H7 (cell line): ENCODE data around the gene SLC6A12. TPM values are rescaled to one million over a fixed set of nuclear protein-coding genes. Genes with fewer than 3 reads are reported as not detected.
A peak's percentile ranks its signal among the peaks of the same experiment; 100 is the strongest.

Experiments
- DNase-seq: peaks from one replicate; pipeline ENCODE4 v3.0.0; 2012
- H3K27me3 ChIP-seq: 2 replicates; pipeline ENCODE4 v1.6.0; 2011; ENCODE audit warnings: mild to moderate bottlenecking, low read length; ENCODE audit not compliant: control insufficient read depth, insufficient read depth
- H3K36me3 ChIP-seq: replicated peaks from 2 replicates; pipeline ENCODE4 v1.5.1; 2011; ENCODE audit warnings: low read length; ENCODE audit not compliant: control insufficient read depth, insufficient read depth
- H3K4me3 ChIP-seq: 2 replicates; pipeline ENCODE4 v1.5.1; 2011; ENCODE audit warnings: low read depth, mild to moderate bottlenecking, control low read depth, low read length, moderate library complexity; ENCODE audit not compliant: insufficient read depth
- total RNA-seq: library from RNA; depleted of rRNA; stranded (reverse); fragments of >200 nt; shearing (Covaris generic); gene quantifications from 2 replicates; pipeline ENCODE4 v1.2.3, GENCODE V29; 2014; rRNA removed

The SLC6A12 gene
- total RNA-seq, result 0.31 TPM in 1 of 2 replicates, not detected in the other

DNA sequence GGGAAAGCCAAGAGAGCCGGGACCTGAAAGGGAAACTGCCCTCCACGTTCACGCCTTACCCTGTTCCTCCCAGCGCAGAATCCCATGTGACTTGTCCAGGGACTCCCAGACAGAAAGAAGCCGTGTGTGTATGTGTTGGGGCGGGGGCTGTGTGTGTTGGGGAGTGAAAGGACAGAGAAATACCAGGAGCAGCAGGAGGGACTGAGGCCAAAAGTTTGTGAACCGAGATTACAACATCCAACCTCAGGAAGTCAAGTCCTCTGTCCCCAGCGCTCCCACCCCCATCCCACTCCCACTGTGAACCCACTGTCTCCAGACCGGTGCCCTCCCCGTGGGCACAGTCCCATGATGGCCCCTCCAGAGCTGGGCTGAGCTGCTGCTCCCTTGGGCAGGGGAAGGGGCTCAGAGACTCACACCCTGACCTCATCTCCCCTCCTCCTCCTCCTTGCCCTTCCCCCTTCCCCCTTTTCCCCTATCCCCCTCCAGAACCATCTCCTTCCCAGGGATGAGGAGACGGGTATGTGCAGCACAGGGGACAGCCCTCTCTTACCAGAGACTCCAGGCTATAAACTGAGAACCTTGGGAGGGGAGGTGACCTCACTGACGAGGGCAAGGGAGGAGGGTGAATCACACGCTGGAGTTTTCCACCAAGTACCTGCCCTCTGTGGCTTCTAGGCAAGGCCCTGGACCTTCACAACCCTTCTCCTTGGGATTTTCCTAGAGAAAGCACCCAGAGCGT, at the start of gene SLC6A12:
SLC6A12 (minus strand) TSS at position 155 of the 739 bp plus-strand sequence. CDS start 4,171 bp downstream, outside the sequence.
- no peak within 1 kb of the TSS for H3K4me3 ChIP-seq
- peak; percentile 66 for DNase-seq
- H3K36me3 ChIP-seq, result no peaks in the 10 kb centered on the region
- peaks cover 22% of the 10 kb centered on the region for H3K27me3 ChIP-seq

DNA sequence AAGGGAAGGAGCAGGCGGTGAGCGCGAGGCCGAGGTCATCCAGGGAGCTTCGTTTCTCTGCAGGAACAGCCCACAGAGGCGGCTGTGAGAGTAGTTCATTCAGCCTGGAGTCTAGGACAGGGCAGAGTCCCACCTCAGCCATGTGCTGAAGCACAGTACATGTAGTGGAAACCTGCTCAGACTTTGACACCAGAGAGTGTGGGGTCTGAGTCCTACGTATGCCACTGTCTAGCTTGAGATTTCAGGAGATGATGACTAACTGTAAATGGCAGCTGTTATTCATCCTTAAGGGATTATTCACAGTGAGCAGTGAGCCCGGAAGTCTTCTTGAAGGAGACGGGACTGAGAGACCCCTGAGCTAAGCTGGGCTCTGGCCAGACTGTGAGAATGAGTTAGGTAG, 49.6 kb upstream of the SLC6A12 start:
- DNase-seq, result peak; percentile 10
- H3K36me3 ChIP-seq, result no peaks in the 10 kb centered on the region
- no peaks in the 10 kb centered on the region for H3K27me3 ChIP-seq
- H3K4me3 ChIP-seq, result no peak overlapping the region

DNA sequence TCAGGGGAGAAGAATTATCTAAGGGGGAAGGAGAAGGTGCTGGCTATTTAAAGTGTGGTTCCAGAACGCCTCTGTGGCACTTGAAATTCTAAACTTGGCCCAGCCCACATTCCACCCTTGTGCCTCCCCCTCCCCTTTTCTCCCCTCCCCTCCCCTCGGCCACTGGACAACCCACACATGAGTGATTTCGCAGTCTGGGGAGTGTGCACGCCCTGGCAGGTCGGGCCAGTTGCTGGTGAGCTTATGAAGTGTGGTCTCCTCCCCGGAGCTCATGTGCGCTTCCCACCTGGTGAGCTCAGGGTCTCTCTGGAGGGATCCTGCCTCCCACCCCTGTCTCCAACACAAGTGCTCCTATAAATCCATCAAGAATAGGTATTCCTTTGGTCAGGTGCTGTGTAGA, 48.9 kb upstream of the SLC6A12 start, which contains the start of gene SLC6A13:
SLC6A13 (minus strand) TSS at position 20 of the 400 bp plus-strand sequence. CDS start 2,784 bp downstream, outside the sequence.
- no peaks in the 10 kb centered on the region for H3K27me3 ChIP-seq
- no peak within 1 kb of the TSS for H3K4me3 ChIP-seq
- DNase-seq, result peak; percentile 7
- no peaks in the 10 kb centered on the region for H3K36me3 ChIP-seq

DNA sequence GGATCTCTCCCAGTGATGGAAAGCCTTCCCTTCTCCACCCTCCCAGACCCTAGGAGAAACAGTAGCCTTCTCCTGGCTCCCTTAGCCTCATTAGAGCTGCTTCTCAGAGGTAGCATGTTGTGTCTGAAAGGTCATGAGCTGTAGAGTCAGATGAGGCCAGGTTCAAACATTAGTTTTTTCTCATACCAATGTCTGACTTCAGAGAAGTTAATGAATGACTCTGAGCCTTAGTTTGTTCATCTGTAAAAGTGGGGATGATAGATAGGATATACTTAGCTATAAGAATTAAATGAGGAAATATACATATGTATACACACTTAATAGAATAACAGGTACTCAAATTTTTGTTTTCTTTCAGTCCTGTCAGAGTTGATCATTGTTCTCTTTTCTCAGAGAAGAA, 48.2 kb upstream of the SLC6A12 start:
- Histone ChIP-seq H3K36me3 (no peaks in the 10 kb centered on the region), H3K27me3 (no peaks in the 10 kb centered on the region), H3K4me3 (no peak overlapping the region)
- no peak for DNase-seq

DNA sequence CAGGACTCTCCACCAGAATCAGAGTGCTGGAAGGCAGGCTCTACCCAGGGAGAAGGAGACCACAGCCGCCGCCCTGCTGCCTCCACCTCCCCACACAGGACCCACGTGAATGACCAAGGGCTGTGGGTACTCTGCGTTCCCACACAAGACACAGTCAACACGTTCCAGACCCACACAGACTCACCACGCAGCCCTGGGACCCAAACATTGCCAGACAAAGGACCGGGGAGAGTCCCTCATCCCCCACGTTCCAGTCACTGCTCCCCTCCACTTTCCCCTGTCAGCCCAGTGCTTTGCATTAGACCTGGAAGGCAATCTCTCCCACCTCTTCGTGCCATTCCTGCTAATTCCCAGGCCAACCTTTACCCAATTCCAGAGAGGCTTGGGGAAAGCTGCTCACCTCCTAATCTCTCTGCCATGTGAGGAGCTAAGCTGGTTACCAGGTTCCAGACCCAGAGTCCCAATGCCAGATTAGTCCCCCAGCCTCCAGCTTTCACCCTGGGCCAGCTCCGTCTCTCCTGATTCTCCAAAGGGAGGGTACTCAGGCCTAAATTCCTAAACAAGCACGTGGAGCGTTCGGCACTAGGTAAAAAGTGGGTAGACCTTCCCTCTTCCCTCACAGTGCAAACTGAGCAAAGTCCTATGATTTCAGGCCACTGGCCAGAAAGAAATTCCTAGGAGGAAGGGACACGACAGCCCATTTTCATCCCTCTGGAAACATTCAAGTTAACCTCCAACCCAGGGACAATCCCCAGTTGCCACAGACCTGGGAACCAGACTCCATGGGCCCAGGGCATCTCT, 43.8 kb upstream of the SLC6A12 start:
- Histone ChIP-seq H3K4me3 (no peak overlapping the region), H3K36me3 (no peaks in the 10 kb centered on the region), H3K27me3 (no peaks in the 10 kb centered on the region)
- DNase-seq, result peak; percentile 16

DNA sequence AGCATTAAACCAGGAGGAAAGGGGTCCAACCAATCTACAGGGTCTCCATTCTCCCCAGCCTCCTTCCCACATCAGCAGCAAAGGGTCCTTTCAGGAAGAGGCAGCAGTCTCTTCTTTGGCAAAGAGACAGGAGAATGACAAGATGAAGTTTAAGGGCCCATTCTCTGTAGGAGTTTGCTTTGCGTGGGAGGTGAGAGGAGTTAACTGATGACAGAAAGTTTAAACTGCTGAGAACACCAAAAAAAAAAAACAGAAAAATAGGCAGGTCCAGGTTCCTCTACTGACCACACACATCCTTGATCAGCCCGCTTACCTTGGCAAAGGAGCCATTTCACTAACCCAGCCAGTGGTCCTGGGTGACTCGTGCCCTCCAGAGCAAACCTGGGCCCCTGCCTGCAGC, 43.0 kb upstream of the SLC6A12 start:
- Histone ChIP-seq H3K4me3 (no peak overlapping the region), H3K36me3 (no peaks in the 10 kb centered on the region), H3K27me3 (no peaks in the 10 kb centered on the region)
- DNase-seq, result no peak

DNA sequence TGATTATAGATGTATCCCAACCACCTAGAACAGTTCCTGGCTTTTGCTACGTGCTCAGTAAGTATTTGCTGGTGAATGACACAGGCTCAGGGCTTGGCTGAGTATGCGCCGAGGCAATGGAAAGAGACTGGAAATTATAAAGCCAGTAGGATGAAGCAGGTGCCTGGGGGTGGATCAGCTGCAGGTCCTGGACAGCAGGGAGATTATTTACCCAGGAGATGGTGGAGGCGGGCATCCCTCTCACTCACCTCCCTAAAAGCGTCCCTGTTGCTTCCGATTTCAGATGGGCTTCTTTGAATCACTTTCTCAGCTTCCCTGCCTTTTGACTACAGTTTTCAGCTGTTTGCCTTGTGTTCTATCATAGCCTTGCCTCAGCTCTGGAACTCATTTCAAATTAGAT, 42.3 kb upstream of the SLC6A12 start:
- Histone ChIP-seq H3K27me3 (no peaks in the 10 kb centered on the region), H3K36me3 (no peaks in the 10 kb centered on the region), H3K4me3 (no peak overlapping the region)
- DNase-seq, result peak; percentile 10

DNA sequence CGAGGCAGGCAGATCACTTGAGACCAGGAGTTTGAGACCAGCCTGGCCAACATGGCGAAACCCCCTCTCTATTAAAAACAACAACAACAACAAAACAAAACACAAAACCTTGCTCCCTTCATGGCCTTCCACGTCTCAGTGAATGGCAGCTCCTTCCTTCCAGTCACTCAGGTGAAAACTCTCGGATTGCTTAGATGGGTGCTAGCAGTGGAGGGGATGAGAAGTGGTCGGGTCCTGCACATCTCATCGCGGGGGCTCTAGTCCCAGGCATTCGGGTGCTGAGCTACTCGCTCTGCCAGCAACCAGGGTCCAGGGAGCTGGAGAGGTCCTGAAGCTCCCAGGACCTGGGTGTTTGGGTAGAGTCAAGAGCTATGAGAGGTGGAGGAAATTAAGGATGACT, 41.0 kb upstream of the SLC6A12 start:
- H3K27me3 ChIP-seq, result no peaks in the 10 kb centered on the region
- DNase-seq, result peak; percentile 8

DNA sequence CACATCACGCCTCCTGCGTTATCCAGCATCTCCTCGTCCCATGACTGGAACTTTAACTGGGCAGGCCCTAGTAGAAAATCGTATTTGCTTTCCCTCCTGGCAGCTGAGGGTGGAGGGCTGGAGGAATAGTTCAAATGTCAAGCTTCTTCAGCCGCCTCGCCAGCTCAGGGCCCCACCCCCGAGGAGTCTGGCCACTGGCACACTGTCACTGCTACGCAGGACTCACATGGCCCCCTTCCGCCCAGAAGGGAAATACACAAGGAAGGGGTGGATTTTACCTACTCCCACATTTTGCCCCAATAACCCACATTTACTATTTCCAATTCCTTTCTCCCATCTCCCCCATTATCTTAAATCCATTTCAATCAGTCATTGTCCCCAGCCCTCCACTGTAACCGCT, 40.1 kb upstream of the SLC6A12 start:
- peak; percentile 75 for DNase-seq
- Histone ChIP-seq H3K27me3 (no peaks in the 10 kb centered on the region), H3K4me3 (no peak overlapping the region)

More for the DNA sequence above, 41.0 kb upstream of the SLC6A12 start:
- Histone ChIP-seq H3K36me3 (no peaks in the 10 kb centered on the region), H3K4me3 (no peak overlapping the region)

DNA sequence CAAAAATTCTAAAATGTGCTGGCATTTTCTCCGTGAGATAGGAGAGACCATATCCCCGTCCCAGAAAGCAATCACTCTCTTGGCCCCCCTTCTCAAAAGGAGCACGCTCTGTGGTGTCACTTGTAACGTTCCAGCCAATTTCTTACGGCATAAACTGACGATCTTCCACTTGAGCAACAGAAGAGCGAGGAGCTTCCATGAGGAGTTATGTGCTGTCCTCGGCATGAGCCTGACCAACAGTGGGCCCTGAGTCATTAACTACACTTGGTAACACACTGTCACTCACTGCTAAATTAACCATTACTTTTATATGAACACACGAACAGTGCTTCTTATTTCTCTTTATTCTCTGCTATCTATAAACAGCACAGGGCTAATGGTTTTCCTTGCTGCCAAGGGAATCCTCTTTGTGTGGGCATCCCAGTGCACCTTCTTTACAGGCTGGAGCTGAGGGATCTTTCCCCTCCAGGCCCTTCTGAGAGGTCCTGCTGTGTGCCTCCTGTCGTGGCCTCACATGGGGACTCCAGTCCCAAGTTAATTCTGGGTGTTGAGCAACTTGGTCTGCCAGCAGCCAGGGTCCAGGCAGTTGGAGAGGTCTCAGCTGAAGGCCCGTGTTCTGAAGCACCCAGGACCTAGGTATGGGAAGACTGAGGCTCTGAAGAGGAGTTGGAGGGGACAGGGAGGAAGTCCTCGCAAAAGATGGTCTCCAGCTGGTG, 39.3 kb upstream of the SLC6A12 start:
- Histone ChIP-seq H3K27me3 (no peaks in the 10 kb centered on the region), H3K36me3 (no peaks in the 10 kb centered on the region), H3K4me3 (no peak overlapping the region)
- DNase-seq, result peak; percentile 10

More for the DNA sequence above, 40.1 kb upstream of the SLC6A12 start:
- H3K36me3 ChIP-seq, result no peaks in the 10 kb centered on the region

DNA sequence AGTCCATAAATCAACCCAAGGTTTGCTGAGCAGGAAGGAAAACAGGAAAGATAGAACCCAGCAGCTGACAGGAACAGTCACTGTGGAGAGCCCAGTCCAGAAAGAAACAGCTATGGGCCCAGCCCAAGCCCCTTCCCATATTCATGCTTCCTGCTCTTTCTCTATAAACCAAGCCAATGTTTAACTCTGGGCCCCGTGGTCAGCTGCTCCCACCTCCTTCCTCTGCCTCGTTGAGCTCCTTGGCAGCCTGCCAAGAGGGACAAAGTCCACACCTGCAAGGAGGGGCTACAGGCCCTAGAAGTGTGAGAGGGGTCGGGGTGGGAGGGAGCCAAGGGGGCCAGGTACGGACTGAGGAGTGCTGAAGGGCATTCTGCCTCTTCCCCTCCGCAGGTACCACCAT, 38.7 kb upstream of the SLC6A12 start:
- Histone ChIP-seq H3K27me3 (no peaks in the 10 kb centered on the region), H3K4me3 (no peak overlapping the region)

DNA sequence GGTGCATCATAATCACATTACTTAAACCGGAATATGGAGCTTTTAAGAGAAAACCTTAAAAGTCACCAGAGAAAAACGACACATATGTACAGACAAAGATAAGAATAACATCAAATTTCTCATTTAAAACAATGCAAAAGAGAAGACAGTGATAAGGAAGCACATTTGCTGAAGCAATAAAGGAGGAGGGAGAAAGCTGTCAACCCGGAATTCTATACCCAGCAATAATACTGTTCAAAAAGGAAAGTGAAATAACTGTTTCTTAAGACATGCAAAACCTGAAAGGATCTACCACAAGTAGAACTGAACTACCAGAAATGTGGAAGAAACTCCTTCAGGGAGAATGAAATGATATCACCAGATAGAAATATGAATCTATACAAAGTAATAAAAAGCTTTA, 33.3 kb upstream of the SLC6A12 start:
- no peak for DNase-seq
- Histone ChIP-seq H3K36me3 (no peaks in the 10 kb centered on the region), H3K27me3 (no peaks in the 10 kb centered on the region), H3K4me3 (no peak overlapping the region)

More for the DNA sequence above, 38.7 kb upstream of the SLC6A12 start:
- H3K36me3 ChIP-seq, result no peaks in the 10 kb centered on the region
- DNase-seq, result peak; percentile 17

DNA sequence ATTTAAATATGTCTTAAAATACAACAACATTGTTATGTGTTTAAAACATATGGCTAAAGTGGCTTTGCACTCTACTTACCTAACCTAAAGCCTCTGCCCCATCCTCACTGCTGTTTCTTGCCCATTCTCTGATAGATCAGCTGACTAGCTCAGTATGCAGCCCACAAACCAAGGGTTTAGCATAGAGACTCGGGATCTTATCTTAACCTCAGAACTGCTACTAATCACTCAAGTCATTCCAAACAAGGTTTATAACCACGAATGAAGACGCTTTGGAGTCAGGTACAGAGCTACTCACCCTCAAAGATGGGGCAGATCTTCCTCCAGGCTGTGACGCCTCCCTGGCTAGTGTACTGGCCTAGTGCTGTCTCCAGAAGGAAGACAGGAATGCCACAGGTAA, 29.4 kb upstream of the SLC6A12 start:
- no peak overlapping the region for H3K4me3 ChIP-seq
- no peaks in the 10 kb centered on the region for H3K27me3 ChIP-seq
- DNase-seq, result no peak
- no peaks in the 10 kb centered on the region for H3K36me3 ChIP-seq

DNA sequence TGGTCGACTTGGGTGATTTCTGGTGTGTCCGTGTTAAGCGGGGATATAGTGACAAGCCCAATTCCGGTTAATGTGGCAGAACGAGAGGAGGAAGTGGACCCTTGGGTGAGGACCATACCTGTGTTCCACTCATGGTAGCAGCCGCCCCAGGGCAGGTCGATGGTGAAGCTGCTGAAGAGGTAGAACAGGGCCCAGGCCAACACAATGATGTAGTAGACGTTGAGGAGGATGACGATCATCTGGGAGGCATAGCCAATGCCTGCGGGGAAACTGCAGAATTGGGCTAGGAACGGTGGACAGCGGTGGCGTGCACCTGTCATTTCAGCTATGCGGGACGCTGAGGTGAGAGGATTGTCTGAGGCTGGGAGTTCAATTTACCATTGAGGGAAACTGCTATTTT, 28.5 kb upstream of the SLC6A12 start:
- DNase-seq, result no peak
- Histone ChIP-seq H3K4me3 (no peak overlapping the region), H3K36me3 (no peaks in the 10 kb centered on the region), H3K27me3 (no peaks in the 10 kb centered on the region)
